WERI-Rb-1 (cell line): ENCODE measurements around the gene CDK17.
"Not testable (repeated sequence)": the region's sequence is repeated elsewhere in the genome, so short reads cannot be mapped to it uniquely, and the experiment has no call there.

Source experiments
- DNase-seq: peaks from one replicate; pipeline ENCODE4 v3.0.0-alpha.2; 2020
- H3K27ac ChIP-seq: fragments of 250-450 bp; sonication (Bioruptor Pico); 2 replicates; pipeline ENCODE4 v1.5.1; 2020; ENCODE audit warnings: mild to moderate bottlenecking, moderate library complexity
- H3K27me3 ChIP-seq: fragments of 250-450 bp; sonication (Bioruptor Pico); 2 replicates; pipeline ENCODE4 v1.5.1; 2021; ENCODE audit warnings: mild to moderate bottlenecking, low read depth, moderate library complexity; ENCODE audit not compliant: insufficient read depth, severe bottlenecking
- H3K36me3 ChIP-seq: fragments of 250-450 bp; sonication (Bioruptor Pico); 2 replicates; pipeline ENCODE4 v1.5.1; 2020; ENCODE audit warnings: mild to moderate bottlenecking, moderate library complexity
- H3K4me3 ChIP-seq: 2 replicates; pipeline ENCODE4 v1.5.1; 2011; ENCODE audit warnings: low read depth, mild to moderate bottlenecking, control low read depth, low read length
- H3K9me3 ChIP-seq: fragments of 250-450 bp; sonication (Bioruptor Pico); 2 replicates; pipeline ENCODE4 v1.5.1; 2021; ENCODE audit warnings: mild to moderate bottlenecking, moderate library complexity; ENCODE audit not compliant: severe bottlenecking
- TF ChIP-seq, protein P1 (sequence below): IDR thresholded peaks from 2 replicates; pipeline ENCODE4 v1.5.1; 2011; ENCODE audit warnings: low read depth, mild to moderate bottlenecking, control low read depth, inconsistent platforms, low read length

The CDK17 gene

DNA sequence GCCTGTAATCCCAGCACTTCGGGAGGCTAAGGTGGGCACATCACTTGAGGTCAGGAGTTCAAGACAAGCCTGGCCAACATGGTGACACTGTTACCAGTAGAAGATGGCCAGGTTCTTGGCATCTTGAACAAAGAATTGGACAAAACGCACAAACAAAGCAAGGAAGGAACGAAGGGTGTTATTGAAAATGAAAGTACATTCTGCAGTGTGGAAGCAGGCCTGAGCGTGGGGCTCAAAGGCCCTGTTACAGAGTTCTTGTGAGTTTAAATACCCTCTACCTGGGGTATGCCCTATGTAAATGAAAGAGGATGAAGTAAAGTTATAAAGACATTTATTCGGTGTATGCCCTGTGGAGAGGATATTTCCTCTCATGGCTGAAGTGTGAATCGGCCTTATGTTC is 20.8 kb upstream of the CDK17 start:
- no peaks in the 10 kb centered on the region for H3K36me3 ChIP-seq
- no peak for DNase-seq
- H3K27me3 ChIP-seq, result no peaks in the 10 kb centered on the region
- no peaks in the 10 kb centered on the region for H3K9me3 ChIP-seq
- TF ChIP-seq, protein P1, sequence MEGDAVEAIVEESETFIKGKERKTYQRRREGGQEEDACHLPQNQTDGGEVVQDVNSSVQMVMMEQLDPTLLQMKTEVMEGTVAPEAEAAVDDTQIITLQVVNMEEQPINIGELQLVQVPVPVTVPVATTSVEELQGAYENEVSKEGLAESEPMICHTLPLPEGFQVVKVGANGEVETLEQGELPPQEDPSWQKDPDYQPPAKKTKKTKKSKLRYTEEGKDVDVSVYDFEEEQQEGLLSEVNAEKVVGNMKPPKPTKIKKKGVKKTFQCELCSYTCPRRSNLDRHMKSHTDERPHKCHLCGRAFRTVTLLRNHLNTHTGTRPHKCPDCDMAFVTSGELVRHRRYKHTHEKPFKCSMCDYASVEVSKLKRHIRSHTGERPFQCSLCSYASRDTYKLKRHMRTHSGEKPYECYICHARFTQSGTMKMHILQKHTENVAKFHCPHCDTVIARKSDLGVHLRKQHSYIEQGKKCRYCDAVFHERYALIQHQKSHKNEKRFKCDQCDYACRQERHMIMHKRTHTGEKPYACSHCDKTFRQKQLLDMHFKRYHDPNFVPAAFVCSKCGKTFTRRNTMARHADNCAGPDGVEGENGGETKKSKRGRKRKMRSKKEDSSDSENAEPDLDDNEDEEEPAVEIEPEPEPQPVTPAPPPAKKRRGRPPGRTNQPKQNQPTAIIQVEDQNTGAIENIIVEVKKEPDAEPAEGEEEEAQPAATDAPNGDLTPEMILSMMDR, result no peak
- no peak overlapping the region for H3K4me3 ChIP-seq
- no peak overlapping the region for H3K27ac ChIP-seq

DNA sequence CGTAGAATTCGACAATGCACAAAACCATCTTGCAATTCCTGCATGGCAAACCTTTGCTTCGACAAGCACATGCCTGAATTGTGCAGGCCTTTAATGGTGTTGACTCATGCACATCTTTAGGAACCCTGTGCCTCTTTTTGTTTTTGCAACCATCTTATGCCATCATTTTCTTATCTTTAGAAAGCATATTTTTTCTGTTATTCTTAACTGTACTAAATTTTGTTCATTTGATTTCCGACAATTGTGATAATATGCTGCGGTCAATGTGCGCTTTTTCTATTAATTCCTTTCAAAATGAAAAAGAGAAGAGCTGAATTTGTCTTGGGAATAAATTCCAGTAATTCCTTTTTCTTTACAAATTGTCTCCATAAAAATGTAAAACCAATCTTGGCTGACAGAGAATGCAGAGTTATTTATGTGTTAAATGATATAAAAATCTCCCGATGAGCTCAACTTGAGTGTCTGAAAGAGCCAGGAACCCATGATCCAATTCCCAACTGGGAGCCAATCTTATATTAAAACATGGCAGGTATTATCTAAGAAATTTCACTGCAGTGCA is 20.1 kb upstream of the CDK17 start:
- DNase-seq, result no peak
- Histone ChIP-seq H3K9me3 (no peaks in the 10 kb centered on the region), H3K27me3 (no peaks in the 10 kb centered on the region), H3K27ac (no peak overlapping the region), H3K36me3 (no peaks in the 10 kb centered on the region), H3K4me3 (no peak overlapping the region)
- TF ChIP-seq, protein P1, result no peak

DNA sequence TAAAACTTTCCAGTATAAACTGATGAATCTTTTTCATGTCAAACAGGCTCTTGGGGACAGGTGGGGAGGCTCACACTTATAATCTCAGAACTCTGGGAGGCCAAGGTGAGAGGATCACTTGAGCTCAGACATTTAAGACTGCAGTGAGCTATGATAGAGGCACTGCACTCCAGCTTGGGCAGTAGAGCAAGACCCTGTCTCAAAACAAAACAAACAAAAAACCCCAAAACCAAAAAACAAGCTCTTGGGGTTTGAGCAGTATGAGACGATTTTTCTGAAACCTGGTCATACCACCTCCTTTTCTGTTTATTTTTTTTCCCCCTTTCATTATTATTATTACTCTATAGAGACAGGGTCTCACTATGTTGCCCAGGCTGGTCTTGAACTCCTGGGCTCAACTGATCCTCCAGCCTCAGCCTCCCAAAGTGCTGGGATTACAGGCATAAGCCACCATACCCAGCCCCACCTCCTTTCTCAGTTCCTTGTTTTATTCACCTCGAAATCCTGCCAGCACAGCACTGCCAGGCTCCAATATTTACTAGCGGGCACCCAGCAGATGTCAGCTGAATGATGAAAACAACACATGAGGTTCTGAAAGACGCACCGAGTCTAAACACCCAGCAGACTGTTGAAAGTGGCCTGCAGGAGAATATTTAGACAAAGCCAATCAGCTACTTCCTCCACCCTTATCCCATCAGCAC is 19.5 kb upstream of the CDK17 start:
- Histone ChIP-seq H3K4me3 (no peak overlapping the region), H3K36me3 (no peaks in the 10 kb centered on the region), H3K27me3 (no peaks in the 10 kb centered on the region), H3K9me3 (no peaks in the 10 kb centered on the region), H3K27ac (no peak overlapping the region)
- TF ChIP-seq, protein P1, result no peak
- DNase-seq, result no peak

DNA sequence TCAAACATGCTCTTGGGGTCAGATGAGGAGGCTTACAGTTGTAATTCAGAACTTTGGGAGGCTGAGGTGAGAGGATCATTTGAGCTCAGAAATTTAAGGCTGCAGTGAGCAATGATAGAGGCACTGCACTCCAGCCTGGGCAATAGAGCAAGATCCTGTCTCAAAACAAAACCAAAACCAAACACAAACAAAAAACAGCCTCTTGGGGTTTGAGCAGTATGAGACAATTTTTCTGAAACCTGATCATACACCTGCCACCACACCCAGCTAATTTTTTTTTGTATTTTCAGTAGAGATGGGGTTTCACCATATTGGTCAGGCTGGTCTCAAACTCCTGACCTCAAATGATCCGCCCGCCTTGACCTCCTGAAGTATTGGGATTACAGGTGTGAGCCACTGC is 17.4 kb upstream of the CDK17 start:
- DNase-seq, H3K9me3 ChIP-seq, H3K27me3 ChIP-seq, H3K36me3 ChIP-seq, H3K27ac ChIP-seq, H3K4me3 ChIP-seq: not testable (repeated sequence)

DNA sequence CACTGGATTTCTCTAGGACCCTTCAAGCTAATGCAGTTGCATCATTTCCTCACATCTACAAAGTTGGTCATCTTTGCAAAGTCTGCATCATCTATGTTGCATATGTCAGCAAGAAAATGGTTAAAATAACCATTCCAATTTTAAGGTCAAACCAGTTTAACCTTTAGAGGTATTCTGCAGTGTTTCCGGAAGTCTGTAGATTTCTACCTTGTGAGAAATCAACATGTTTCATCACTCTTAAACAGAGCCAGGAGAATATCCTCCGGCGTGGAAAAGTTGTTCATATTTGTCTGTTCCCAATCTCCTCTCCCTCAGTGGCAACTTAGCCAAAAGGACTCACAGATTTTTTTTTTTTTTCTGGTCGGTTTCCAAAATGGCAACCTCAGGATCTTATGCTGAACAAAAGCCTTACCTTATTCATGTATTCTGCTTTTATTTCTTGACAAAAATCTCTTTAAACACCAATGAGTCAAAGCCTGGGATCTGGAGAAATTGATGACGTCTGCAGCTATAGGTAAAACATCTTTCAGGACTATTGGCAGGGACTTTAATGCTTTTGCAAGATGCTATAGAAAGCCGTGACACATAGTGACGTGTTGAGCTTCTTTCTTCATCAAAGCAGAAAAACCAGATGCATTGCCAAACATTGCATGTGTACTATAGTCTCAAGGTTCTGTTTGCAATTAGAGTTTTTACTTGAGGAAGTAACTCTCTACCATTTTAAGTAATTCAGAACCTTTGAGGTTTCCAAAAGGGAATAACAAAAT is 16.0 kb upstream of the CDK17 start:
- no peak overlapping the region for H3K4me3 ChIP-seq
- H3K27me3 ChIP-seq, result no peaks in the 10 kb centered on the region
- no peaks in the 10 kb centered on the region for H3K9me3 ChIP-seq
- TF ChIP-seq, protein P1, result no peak
- H3K36me3 ChIP-seq, result no peaks in the 10 kb centered on the region
- H3K27ac ChIP-seq, result no peak overlapping the region
- DNase-seq, result no peak

DNA sequence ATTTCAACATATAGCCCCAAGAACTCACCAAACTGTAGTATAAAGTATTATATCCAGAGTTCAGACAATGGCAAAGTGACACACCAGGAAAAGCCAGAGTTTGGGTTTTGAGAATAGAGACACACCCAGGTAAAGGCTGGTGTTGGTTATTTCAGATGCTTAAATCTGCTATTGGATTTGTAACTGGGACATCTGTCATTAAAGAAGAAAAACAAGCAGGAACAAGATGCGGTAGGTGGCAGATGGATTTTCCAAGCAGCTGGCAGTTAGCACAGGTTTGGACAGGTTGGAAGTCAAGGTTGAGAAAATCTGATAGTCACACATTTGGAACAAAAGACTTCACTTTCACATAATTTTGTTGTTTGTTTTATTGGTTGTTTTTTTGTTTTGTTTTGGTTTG is 14.4 kb upstream of the CDK17 start:
- Histone ChIP-seq H3K9me3 (no peaks in the 10 kb centered on the region), H3K27me3 (no peaks in the 10 kb centered on the region), H3K36me3 (no peaks in the 10 kb centered on the region), H3K27ac (peak overlapping the region; percentile 37), H3K4me3 (no peak overlapping the region)
- DNase-seq, result peak; percentile 34
- TF ChIP-seq, protein P1, result no peak
